SH-SY5Y (cell line): ENCODE data around the gene ANKRD24.

Source experiments
- GATA2 ChIP-seq: IDR thresholded peaks from 2 replicates; pipeline ENCODE4 v1.6.1; 2011; ENCODE audit warnings: mild to moderate bottlenecking, low read depth, low read length
- GATA3 ChIP-seq: IDR thresholded peaks from 2 replicates; pipeline ENCODE4 v1.6.1; 2011; ENCODE audit warnings: low read depth, mild to moderate bottlenecking, low read length, moderate library complexity

- TF ChIP-seq GATA2 (no peak), GATA3 (no peak)
These were observed 78.2 kb downstream of the ANKRD24 start for GRCh38 chr19:4260613-4261191.
